C4-2B (cell line): Measurements from ENCODE around the gene KCNK4.

Experiments
- H3K27ac ChIP-seq: fragments of 450-650 bp; 2 replicates; pipeline ENCODE4 v1.5.1; 2017
- ZFX ChIP-seq: fragments of 450-650 bp; IDR thresholded peaks from 2 replicates; pipeline ENCODE4 v1.6.1; 2017
- TF ChIP-seq, protein P1 (sequence below): fragments of 450-650 bp; conservative IDR thresholded peaks from 2 replicates; pipeline ENCODE4 v1.5.1; 2017; ENCODE audit warnings: mild to moderate bottlenecking

KCNK4 gene

DNA sequence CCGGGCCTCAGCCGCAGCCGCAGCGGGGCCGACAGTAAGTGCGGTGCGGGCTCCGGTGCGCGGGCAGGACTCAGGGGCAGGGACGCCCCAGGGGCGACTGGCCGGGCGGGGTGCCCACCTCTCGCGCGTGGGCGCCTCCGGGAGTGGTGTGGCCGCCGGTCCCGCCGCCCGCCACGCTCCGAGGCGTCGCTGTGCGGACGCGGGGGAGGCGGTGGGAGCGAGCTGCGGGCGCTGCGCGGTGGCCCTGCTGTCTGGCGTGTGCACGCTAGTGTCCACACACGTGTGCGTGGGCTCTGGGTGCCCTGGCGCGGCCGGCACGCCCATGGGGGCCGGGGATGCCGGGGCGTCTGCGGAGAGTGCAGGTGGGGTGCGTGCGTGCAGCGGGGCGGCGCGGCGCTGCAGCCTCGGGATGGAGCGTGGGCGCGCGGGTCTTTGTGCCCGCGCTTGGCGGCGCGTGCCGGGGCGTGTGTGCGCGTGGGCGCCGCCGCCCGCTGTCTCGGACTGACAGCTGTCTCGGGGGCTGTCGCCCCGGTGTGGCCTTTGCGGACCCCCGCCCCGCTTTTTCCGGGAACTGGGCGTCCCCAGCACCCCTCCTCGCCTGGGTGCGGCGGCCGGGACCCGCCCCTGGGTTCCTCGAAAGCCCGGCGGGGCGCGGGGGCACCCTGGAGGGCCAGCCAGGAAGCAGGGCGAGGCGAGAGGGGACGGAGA is 804 bp downstream of the KCNK4 start:
- no peak overlapping the region for H3K27ac ChIP-seq
- TF ChIP-seq, protein P1, sequence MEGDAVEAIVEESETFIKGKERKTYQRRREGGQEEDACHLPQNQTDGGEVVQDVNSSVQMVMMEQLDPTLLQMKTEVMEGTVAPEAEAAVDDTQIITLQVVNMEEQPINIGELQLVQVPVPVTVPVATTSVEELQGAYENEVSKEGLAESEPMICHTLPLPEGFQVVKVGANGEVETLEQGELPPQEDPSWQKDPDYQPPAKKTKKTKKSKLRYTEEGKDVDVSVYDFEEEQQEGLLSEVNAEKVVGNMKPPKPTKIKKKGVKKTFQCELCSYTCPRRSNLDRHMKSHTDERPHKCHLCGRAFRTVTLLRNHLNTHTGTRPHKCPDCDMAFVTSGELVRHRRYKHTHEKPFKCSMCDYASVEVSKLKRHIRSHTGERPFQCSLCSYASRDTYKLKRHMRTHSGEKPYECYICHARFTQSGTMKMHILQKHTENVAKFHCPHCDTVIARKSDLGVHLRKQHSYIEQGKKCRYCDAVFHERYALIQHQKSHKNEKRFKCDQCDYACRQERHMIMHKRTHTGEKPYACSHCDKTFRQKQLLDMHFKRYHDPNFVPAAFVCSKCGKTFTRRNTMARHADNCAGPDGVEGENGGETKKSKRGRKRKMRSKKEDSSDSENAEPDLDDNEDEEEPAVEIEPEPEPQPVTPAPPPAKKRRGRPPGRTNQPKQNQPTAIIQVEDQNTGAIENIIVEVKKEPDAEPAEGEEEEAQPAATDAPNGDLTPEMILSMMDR, result no peak
- no peak for TF ChIP-seq ZFX

DNA sequence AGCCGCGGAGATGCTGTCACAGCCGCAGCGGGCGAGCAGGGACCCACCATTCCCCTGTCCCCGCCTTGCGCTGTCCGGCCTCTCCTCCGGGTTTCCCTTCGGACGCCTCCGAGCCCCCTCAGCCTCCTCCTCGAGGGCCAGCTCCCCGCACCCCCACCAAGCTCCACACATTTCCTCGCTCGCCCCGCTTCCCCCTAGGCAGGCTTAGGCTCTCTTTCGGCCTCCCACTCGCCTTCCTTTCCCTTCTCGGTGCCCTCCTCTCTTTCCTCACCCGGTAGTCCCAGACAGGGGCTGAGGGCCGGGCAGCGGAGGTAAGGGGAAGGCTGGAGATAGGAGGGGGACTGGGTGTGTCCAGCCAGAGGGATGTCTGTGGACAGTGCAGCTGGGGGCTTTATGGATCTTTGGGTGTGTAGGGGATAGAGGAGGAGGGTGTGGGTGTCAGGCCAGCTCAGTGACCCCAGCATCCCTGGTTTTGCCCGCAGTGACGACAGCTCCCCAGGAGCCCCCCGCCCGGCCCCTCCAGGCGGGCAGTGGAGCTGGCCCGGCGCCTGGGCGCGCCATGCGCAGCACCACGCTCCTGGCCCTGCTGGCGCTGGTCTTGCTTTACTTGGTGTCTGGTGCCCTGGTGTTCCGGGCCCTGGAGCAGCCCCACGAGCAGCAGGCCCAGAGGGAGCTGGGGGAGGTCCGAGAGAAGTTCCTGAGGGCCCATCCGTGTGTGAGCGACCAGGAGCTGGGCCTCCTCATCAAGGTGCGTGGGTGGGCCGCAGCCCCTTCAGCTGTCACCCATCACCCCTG is 1.6 kb downstream of the KCNK4 start:
- H3K27ac ChIP-seq, result no peak overlapping the region
- TF ChIP-seq, protein P1, result no peak
- no peak for TF ChIP-seq ZFX

DNA sequence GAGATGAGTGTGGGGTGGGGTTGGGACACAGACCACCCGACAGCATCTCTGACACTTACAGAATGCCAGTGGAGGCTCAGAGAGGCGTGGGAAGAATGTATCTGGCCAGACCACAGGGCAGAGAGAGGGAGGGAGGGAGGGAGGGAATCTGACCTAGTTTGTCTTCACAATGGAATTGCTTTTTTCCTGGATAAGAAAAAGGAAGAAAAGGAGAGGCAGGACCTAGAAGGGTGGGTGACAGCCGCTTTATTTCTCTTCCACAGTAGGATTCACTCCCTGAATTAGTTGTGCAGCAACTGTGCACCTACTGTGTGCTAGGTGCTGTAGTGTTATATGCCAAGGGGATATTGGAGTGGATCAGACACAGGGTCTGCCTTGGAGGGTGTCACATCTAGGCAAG is 3.7 kb downstream of the KCNK4 start:
- no peak overlapping the region for H3K27ac ChIP-seq
- TF ChIP-seq ZFX, result no peak
- TF ChIP-seq, protein P1, result no peak

DNA sequence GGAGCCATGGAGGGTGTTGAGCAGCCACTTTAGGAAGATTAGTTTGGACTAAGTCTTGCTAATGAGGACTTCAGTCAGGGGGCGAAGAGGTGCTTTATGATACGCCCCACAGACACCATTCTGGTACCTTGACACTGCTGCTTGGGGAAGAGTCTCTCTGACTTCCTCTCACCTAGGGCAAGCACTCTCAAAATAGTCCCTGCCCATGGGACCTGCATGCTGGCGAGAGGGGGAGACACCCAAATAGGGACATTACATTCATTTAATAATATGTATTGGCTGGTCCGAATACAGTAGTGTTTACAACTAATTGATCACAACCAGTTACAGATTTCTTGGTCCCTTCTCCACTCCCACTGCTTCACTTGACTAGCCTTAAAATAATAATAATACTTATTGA is 4.7 kb downstream of the KCNK4 start:
- TF ChIP-seq, protein P1, result no peak
- TF ChIP-seq ZFX, result no peak
- no peak overlapping the region for H3K27ac ChIP-seq

DNA sequence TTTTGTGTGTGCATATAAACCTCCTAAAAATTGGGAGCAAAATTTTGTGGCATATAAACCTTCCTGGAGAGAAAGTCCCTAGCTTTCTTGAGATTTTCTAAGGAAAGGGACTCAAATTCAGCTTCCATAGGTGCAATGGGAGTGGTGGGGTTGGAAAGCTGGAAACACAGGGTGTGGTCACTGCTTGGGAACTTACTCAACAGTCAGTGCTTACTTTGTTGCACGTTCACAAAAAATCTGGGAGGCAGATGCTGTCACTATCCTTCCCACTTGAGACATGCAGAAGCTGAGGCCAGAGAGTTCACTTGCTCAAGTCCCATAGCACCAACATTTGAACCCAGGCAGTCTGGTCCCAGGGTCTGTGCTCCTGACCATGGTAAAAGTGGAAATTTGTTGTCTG is 5.1 kb downstream of the KCNK4 start:
- H3K27ac ChIP-seq, result no peak overlapping the region
- TF ChIP-seq ZFX, result no peak
- TF ChIP-seq, protein P1, result no peak

DNA sequence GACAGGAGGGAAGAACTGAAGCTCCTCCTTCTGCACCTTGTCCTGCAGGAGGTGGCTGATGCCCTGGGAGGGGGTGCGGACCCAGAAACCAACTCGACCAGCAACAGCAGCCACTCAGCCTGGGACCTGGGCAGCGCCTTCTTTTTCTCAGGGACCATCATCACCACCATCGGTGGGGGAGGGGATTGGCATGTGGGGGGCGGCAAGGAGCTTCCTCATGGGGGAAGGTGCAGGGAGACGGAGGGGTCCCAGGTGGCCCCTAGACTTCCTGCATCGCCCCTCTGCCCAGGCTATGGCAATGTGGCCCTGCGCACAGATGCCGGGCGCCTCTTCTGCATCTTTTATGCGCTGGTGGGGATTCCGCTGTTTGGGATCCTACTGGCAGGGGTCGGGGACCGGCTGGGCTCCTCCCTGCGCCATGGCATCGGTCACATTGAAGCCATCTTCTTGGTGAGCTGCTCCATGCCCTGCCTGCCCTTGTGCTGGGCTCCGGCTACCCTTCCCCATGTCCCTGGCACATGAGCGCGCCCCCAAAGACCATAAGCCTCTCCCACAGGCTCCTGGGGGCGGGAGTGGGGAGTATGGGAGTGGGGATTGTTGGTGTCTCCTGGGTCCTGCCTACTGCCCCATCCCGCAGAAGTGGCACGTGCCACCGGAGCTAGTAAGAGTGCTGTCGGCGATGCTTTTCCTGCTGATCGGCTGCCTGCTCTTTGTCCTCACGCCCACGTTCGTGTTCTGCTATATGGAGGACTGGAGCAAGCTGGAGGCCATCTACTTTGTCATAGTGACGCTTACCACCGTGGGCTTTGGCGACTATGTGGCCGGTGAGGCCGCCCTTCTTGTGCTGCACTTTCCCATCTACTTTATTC is 6.0 kb downstream of the KCNK4 start:
- TF ChIP-seq, protein P1, result no peak
- TF ChIP-seq ZFX, result no peak
- H3K27ac ChIP-seq, result no peak overlapping the region
